Fibroblast of skin of right quadriceps (primary cell): ENCODE measurements around the gene GRM4.

Experiments used
- DNase-seq: peaks from one replicate; pipeline ENCODE4 v3.0.0-alpha.2; 2013

GRM4 gene

GRCh38 chr6:34082864-34083626, 62.8 kb downstream of the GRM4 start:
- DNase-seq = no peak

DNA sequence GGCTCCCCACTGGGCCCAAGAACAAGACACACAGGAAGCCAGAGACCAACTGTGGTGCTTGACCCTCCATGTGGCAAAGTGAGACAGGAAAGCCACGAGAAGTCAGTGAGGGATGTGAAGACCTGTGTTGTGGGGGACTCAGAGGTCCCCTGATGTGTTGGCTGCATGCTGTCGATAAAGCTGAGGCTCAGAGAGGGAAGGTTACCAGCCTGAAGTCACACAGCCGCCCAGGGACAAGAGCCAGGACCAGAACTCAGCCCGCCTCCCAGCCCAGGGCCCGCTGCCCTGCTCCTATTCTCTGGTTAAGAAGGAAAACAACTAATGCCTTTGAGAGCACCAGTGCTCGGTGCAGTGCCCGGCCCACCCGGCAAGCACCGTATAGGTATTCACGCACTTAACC, 63.5 kb downstream of the GRM4 start:
- no peak for DNase-seq

GRCh38 chr6:34080357-34080756, 65.5 kb downstream of the GRM4 start:
- DNase-seq = no peak

DNA sequence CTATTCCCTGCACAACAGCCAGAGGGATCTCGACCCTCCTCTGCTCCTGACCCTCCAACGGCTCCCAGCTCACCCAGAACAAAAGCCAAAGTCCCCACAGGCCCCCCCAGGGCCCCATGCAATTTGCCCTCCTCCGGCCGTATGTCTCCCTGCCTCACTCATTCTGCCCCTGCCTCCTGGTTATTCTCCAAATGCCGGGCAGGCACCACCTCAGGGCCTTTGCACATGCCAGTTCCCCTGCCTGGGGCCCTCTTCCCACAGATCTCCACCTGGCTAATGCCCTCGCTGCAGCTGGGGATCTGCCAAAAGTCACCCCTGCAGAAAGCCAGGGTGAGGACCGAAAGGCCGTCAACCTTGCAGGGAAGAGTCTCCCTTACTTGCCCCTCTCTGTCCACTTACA, 66.0 kb downstream of the GRM4 start:
- DNase-seq = no peak

DNA sequence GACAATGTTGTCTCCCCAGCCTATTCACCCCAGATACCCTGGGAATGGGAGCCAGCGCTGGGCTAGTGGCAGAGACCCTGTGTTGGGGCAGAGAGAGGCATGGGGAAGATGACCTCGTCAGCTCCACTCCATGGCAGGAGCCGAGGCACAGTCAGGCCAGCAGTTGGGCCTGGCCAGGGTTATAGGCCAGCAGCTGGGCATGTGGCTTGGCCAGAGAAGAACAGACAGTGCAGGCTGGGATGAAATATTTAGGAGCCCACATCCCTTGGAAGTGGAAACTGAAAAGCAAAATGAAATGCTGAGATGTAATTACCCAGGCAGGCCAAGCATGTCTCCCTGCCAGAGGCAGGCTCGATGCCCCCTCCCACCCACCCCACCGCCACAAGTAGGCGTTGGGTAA, 70.0 kb downstream of the GRM4 start:
- DNase-seq = no peak

- no peak for DNase-seq
Observed at GRCh38 chr6:34074064-34074742, 71.7 kb downstream of the GRM4 start.

GRCh38 chr6:34073540-34073939, 72.3 kb downstream of the GRM4 start:
- DNase-seq = no peak

DNA sequence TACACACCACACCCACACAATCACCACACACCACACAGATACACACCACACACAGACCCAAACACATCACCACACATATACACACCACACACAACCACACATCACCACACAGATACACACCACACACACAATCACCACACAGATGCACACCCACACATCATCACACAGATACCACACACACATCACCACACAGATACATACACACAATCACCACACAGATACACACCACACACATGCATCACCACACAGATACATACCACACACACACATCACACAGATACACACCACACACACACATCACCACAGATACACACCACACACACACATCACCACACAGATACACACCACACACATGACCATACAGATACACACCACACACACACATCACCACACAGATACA, 73.2 kb downstream of the GRM4 start:
- DNase-seq = no peak

- DNase-seq = no peak
Observed at GRCh38 chr6:34071884-34072379, 74.0 kb downstream of the GRM4 start.

- DNase-seq = no peak
Observed at GRCh38 chr6:34071136-34071883, 74.6 kb downstream of the GRM4 start.

DNA sequence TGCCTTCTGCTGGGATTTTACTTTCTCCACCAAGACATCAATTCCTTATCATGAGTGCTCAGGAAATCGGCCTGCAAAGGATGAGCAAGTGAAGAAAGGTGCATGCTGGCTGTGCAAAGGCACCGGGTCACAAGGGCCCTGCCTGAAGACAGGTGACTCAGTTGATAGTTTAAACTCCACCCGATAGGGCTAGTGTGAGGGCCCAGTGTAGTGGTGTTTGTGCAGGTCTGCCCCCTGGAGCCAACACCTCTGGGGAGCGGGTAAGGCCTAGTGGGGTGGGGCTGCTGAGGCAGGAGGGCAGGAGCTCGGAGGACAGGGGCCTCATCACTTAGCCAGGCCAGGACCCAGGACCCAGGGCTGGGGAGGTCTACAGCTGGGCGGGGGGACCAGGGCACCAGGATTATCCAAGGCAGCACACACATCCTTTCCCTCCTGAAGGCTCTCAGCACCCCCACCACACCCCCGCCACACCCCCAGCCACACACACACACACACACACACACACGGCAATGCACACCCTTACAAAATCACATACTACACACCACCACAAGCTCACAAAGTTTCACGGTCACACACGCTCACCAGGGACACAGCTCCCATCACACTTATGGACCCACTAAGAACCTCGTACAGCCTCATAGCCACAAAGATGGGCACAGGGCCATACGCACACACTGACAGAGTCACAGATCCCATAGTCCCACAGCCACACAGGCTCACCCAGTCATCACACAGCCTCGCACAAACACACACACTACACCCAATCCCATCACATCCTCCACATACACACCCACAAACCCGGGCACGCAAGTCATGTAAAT, 75.4 kb downstream of the GRM4 start:
- DNase-seq = no peak

- no peak for DNase-seq
Observed at GRCh38 chr6:34068462-34069044, 77.3 kb downstream of the GRM4 start.

DNA sequence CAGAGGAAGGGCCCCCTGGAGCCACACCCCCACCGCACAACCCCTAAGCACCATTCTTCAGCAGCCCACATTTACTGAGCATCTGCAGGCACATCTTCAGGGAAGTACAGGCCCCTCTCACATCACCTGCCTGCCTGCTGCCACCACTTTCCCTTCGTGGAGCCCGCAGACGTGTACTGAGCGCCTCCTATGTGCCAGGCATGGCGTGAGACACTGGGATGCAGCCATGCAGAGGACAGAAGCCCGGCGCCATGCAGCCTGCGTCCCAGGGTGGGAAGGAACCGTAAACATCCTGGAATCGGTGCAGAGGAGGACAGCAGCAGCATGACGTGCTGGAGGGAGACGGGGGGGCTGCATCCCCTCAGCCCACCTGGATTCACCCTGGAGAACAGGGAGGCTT, 78.1 kb downstream of the GRM4 start:
- no peak for DNase-seq

GRCh38 chr6:34066772-34067770, 78.8 kb downstream of the GRM4 start:
- no peak for DNase-seq

DNA sequence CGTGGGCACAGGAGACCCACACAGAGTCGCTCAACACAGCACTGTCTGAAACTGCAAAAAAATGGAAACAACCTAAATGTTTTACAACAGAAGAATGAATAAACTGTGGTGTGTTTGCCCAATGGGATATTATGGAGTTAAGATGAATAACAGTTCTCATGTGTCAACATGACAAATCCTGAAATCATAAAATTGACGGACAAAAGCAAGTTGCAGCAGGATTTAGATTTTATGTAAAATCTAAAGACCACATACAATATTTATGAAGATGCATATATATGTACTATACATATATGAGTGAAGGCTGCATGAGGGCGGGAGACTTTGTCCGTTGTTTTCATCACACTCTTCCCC, 79.7 kb downstream of the GRM4 start:
- DNase-seq = no peak

- no peak for DNase-seq
Observed at GRCh38 chr6:34065466-34066217, 80.2 kb downstream of the GRM4 start.

DNA sequence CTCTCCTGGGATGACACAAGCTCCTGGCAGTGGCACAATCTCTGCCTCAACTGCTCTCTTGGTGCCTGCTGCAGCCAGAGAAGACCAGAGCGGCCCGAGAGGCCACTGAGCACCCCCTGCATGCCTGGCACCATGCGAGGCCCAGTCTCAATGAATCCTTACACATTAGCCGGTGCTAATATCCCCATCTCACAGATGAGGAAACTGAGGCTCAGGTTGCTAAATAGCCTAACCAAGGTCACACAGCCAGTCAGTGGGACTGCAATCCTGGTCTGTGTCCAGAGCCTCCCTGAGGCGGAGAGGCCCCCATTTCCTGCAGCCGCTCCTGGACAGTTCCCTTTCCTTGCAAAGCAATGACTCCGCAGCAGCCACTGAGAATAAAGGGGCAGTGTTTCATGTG, 81.2 kb downstream of the GRM4 start:
- DNase-seq = no peak

DNA sequence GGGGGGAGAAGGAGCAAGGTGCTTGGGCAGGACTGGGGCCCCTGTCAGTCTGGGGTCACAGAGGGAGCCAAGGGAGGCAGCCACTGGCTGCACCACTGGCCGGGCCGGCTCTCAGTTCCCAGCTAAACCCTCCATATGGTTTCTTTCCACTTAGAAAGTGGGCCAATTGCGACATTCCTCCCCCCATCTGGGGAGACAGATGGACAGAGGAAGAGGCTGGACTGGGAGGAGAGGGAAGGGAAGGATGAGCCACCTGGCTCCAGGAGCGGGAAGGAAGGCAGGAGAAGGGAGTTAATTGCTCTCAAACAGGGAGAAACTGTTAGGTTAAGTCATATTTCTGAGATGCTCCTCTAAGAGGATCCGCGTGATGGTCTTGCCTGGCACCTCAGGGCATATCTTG, 82.2 kb downstream of the GRM4 start:
- no peak for DNase-seq

GRCh38 chr6:34062815-34063214, 83.1 kb downstream of the GRM4 start:
- DNase-seq = no peak

DNA sequence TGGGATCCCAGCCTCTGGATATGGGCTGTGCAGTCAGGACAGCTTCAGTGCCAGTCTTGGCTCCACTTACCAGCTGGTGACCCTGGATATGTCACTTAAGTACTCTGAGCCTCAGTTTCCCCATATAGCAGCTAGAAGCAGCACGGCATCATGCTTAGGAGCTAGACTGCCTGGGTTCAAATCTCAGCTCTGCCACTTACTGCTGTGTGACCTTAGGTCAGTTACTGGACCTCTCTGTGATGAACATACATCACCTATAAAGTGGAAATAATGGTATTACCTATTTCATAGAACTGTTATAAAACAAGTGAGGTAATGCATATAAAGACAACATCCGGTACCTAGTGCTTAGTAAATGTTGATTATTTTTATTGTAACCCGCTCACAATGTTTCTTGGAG, 83.7 kb downstream of the GRM4 start:
- no peak for DNase-seq

DNA sequence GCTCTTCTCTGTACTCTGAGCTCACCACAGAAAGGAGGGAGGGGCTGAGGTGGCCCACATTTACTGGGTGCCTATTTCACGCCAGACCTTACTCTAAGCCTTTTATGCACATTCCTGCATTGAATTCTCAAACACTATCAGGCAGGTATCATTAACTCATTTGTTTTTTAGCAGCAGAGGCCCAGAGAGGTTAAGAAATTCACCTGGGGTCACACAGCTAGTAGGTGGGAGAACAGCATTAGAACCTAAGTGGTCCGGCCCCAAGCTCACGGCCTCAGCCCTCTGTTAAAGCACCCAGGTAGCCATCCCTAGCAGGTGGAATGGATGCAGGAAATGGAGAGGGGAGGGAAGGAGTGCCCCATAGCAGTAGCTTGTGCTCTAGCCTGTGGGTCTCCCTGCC, 84.5 kb downstream of the GRM4 start:
- DNase-seq = no peak
